ENCODE results near the gene FGF7. TPM values are rescaled to one million over a fixed set of nuclear protein-coding genes. Genes with fewer than 3 reads are reported as not detected.

Gene FGF7
- total and polyA plus RNA-seq, 2 donors from 2014 or later, result 3.8 to 23.8 TPM

DNA sequence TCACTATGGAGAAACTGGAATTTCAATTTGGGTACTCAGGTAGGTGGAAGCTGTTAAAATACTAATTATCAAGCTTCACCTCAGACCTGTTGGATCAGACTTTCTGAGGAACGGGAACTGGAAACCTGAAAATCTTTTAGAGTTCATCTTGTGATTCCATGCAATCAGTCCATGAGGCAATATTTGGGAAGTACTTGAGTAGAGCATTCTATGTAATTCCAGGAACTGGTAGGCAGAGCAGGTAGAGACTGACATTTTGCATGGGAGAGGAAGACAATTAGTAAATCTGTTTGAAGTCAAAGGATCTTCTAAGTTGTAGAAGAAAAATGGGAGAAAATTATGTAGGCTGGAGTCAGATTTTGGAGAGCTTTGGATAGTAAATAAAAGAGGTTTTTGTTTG is 43.1 kb downstream of the FGF7 start:
- intact Hi-C loops (cut with DNase I), result no loop called here
- Histone ChIP-seq H3K27me3 (ENCODE audit: control insufficient read depth, insufficient read depth, low read length) (no peaks in the 10 kb centered on the region), H3K4me1 (ENCODE audit: control insufficient read depth in 2 of 3, insufficient read depth in 2 of 3, low read depth in 1 of 3, low read length in 3 of 3) (no peaks in the 10 kb centered on the region), H3K9me3 (ENCODE audit: control insufficient read depth in 2 of 3, insufficient read depth in 1 of 3, low read length in 3 of 3) (no peaks in the 10 kb centered on the region), H3K9ac (ENCODE audit: low read length in 3 of 3) (no peak overlapping the region), H3K27ac (ENCODE audit: low read depth in 2 of 2, low read length in 2 of 2) (no peak overlapping the region), H3K36me3 (ENCODE audit: control insufficient read depth in 2 of 3, insufficient read depth in 3 of 3, low read length in 3 of 3) (no peaks in the 10 kb centered on the region), H3K4me3 (ENCODE audit: low read length in 3 of 3) (no peak overlapping the region)
- TF ChIP-seq, protein P1, sequence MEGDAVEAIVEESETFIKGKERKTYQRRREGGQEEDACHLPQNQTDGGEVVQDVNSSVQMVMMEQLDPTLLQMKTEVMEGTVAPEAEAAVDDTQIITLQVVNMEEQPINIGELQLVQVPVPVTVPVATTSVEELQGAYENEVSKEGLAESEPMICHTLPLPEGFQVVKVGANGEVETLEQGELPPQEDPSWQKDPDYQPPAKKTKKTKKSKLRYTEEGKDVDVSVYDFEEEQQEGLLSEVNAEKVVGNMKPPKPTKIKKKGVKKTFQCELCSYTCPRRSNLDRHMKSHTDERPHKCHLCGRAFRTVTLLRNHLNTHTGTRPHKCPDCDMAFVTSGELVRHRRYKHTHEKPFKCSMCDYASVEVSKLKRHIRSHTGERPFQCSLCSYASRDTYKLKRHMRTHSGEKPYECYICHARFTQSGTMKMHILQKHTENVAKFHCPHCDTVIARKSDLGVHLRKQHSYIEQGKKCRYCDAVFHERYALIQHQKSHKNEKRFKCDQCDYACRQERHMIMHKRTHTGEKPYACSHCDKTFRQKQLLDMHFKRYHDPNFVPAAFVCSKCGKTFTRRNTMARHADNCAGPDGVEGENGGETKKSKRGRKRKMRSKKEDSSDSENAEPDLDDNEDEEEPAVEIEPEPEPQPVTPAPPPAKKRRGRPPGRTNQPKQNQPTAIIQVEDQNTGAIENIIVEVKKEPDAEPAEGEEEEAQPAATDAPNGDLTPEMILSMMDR (IDR thresholded peaks at IDR 0.05; ENCODE audit: borderline replicate concordance, extremely low read depth, insufficient read depth), result no peak
- FAIRE-seq (no peak), DNase-seq (no peak)

DNA sequence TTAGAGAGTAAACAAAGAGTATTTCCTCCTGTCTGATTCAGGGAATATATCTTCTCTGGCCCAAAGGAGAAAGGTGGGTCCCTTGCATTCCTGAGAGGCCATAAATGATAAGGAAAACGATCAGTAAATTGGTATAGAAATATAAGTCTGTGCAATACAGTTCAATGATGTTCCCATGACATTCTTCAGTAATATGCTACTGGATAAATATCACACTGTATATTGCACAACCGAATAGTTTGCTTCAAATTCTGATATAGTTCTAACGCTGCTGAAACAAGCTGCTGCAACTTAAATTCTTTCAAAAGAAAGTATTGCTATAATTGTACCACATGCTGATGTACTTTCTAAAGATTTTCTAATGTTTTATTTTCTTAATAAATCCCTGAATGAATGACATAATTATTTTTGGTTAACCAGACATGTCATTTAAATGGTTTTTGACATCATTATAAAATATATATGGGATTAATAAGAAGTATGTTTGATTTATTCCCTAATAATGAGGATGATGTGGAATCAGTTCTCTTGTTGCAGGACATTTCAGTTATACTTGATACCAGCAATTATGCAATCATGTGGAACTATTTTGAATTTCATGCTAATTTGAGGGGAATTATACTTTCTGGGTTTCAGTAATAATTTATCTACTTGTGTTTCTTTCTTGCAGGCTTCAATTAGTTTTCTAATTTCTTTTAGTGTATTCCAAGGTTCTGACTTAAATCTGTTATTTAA is 44.9 kb downstream of the FGF7 start:
- DNase-seq, result no peak

DNA sequence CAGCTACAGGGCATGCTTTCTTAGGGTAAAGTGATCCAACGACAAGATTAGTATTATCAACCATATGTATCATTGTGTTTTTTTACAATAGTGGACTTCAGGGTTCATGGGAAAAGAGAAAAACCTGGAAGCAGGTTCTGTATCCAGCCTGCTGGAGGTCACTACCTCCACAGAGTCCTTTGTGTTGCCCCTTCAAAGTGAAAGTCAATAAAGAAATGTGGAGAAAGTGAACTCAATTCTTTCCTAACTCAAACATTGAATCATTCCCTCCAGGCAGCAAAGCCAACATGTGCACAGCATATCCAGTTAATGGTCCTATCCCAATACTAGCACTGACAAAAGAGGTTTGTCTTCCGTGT is 45.4 kb downstream of the FGF7 start:
- no peak for FAIRE-seq

More for the DNA sequence above, 44.9 kb downstream of the FGF7 start:
- TF ChIP-seq, protein P1 (IDR thresholded peaks at IDR 0.05; ENCODE audit: borderline replicate concordance, extremely low read depth, insufficient read depth), result no peak
- Histone ChIP-seq H3K9ac (ENCODE audit: low read length in 3 of 3) (no peak overlapping the region), H3K4me1 (ENCODE audit: control insufficient read depth in 2 of 3, insufficient read depth in 2 of 3, low read depth in 1 of 3, low read length in 3 of 3) (peaks cover 0 to 2% (median 0%) of the 10 kb centered on the region in 3 donors), H3K9me3 (ENCODE audit: control insufficient read depth in 2 of 3, insufficient read depth in 1 of 3, low read length in 3 of 3) (no peaks in the 10 kb centered on the region), H3K27ac (ENCODE audit: low read depth in 2 of 2, low read length in 2 of 2) (no peak overlapping the region), H3K36me3 (ENCODE audit: control insufficient read depth in 2 of 3, insufficient read depth in 3 of 3, low read length in 3 of 3) (no peaks in the 10 kb centered on the region), H3K4me3 (ENCODE audit: low read length in 3 of 3) (no peak overlapping the region), H3K27me3 (ENCODE audit: control insufficient read depth, insufficient read depth, low read length) (no peaks in the 10 kb centered on the region)
- intact Hi-C loops (cut with DNase I), result no loop called here
- FAIRE-seq, result no peak

More for the DNA sequence above, 45.4 kb downstream of the FGF7 start:
- TF ChIP-seq, protein P1 (IDR thresholded peaks at IDR 0.05; ENCODE audit: borderline replicate concordance, extremely low read depth, insufficient read depth), result no peak
- no peak overlapping the region for H3K4me3 ChIP-seq (ENCODE audit: low read length in 3 of 3)
- intact Hi-C loops (cut with DNase I), result no loop called here
- no peak for DNase-seq
- no peaks in the 10 kb centered on the region for H3K27me3 ChIP-seq (ENCODE audit: control insufficient read depth, insufficient read depth, low read length)
- H3K36me3 ChIP-seq (ENCODE audit: control insufficient read depth in 2 of 3, insufficient read depth in 3 of 3, low read length in 3 of 3), result no peaks in the 10 kb centered on the region
- no peak overlapping the region for H3K9ac ChIP-seq (ENCODE audit: low read length in 3 of 3)
- H3K4me1 ChIP-seq (ENCODE audit: control insufficient read depth in 2 of 3, insufficient read depth in 2 of 3, low read depth in 1 of 3, low read length in 3 of 3), result peaks cover 0 to 2% (median 0%) of the 10 kb centered on the region in 3 donors
- H3K27ac ChIP-seq (ENCODE audit: low read depth in 2 of 2, low read length in 2 of 2), result no peak overlapping the region
- H3K9me3 ChIP-seq (ENCODE audit: control insufficient read depth in 2 of 3, insufficient read depth in 1 of 3, low read length in 3 of 3), result no peaks in the 10 kb centered on the region

Data from kidney (tissue), 14 donors.